ENCODE results near the gene FBXO2. TPM values are rescaled to one million over a fixed set of nuclear protein-coding genes. Genes with fewer than 3 reads are reported as not detected.
"Not testable (repeated sequence)": the region's sequence is repeated elsewhere in the genome, so short reads cannot be mapped to it uniquely, and the experiment has no call there.

The FBXO2 gene
- total RNA-seq, 1 donor from 2014 or later, result 15.0 TPM

GRCh38 chr1:11653101-11653860 is 948 bp downstream of the FBXO2 start:
- no peak for DNase-seq (ENCODE audit: low spot score)

DNA sequence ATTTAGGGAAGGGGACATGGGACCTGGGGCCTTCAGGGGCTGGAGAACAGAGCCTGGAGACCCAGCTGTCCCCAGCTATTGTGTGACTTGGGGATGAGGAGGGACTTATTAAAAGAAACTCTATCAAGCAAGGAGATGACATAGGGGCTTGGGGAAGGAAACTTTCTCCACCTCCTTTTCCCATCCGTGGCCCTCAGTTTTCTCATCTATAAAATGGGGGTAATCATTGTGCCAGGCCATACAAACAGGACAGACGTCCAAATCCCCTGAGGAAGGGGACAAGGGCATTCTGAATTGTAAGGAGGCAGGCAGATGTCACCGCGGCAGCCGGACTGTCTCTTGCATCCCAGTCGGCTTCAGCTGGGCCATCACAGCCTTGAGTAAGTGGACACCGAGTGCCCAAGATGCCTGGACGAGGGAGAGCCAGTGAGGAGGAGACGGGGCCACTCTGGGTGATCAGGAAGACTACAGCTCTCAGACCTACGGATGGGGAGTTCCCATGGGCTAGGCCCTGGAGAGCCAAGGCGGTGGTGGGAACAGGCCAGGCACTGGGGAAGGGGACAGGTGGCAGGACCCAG is 1.9 kb downstream of the FBXO2 start:
- no peak for DNase-seq (ENCODE audit: low spot score)
- ATAC-seq, result no peak

More at GRCh38 chr1:11653101-11653860, 948 bp downstream of the FBXO2 start:
- ATAC-seq, result no peak

GRCh38 chr1:11651017-11651416 is 3.2 kb downstream of the FBXO2 start:
- ATAC-seq (no peak), DNase-seq (ENCODE audit: low spot score) (no peak)

DNA sequence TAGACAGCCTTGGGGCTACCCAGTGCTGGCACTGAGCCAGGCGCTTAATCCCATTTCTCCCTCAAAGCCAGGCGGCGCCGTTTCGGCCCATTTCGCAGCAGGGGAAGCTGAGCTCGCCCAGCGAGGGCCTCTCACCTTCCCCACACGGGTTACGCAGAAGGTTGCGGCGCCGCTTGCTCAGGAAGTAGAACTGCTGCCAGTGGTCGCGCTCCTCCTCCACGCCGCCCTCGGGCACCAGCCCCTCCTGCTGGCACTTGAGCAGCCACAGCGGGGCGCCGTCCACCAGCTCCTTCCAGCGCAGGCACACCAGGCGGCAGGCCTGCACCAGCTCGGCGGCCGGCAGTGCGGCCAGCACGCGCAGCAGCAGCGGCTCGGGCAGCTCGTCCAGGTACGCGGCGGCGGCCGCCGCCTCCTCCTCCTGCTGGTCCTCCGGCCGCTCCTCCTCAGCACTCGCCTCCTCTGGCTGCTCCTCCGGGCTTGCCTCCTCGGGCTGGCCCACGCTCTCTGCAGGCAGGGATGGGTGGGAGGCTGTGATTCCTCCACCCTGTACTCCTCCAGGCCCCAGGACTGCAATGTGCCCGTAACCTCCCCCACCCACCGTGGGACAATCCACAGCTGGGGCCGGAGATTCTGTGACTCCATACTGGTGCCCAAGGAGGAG is 3.8 kb downstream of the FBXO2 start:
- DNase-seq (ENCODE audit: low spot score), result peak; percentile 93
- peak; percentile 77 for ATAC-seq

- DNase-seq (ENCODE audit: low spot score), result peak; percentile 89
- peak; percentile 63 for ATAC-seq
Measured at GRCh38 chr1:11649624-11650330, 4.5 kb downstream of the FBXO2 start.

DNA sequence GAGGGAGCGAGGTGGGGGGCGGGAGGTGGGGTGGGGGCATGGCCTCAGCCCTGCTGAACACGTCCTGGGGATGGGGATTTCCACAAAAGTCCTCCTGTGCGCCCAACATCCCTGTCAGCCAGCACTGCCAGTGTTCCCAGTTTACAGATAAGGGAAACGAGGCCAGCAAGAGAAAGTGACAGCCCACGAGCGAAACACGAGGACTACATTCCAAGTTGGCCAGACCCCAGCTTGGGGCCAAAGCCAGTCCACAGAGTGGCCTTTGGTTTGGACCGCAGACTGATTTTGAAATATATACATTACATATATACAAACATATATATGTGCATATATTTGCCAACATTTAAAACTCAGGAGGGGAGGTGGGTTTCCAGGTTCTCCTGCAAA is 5.0 kb downstream of the FBXO2 start:
- DNase-seq (ENCODE audit: low spot score), result peak; percentile 85

DNA sequence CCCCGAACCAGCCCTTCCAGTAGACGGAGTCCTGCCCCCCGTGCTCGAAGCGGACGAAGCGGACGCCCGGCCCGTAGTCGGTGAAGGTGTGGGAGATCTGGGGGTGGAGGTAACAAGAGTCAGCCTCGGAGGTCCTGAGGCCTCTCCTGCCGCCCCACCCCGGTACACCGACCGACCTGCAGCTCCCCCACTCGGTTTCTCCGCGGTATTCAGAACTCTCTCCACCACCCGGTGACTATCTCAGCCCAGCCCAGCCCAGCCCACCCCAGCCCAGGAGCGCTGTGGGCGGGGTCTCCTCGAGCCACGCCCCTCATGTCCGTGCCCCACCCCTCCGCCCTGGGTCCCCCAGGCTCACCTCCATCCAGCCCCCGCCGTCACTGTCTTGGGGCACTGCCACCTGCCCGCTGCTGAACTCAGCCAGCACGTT is 5.5 kb downstream of the FBXO2 start:
- peak; percentile 71 for ATAC-seq
- peak; percentile 86 for DNase-seq (ENCODE audit: low spot score)

More for the DNA sequence above, 5.0 kb downstream of the FBXO2 start:
- peak; percentile 41 for ATAC-seq

GRCh38 chr1:11648039-11648438 is 6.2 kb downstream of the FBXO2 start:
- no peak for ATAC-seq

GRCh38 chr1:11647333-11647732 is 6.9 kb downstream of the FBXO2 start:
- ATAC-seq, result no peak
- no peak for DNase-seq (ENCODE audit: low spot score)

More at GRCh38 chr1:11648039-11648438, 6.2 kb downstream of the FBXO2 start:
- no peak for DNase-seq (ENCODE audit: low spot score)

- DNase-seq (ENCODE audit: low spot score) (no peak), ATAC-seq (no peak)
Measured at GRCh38 chr1:11646317-11646716, 7.9 kb downstream of the FBXO2 start.

DNA sequence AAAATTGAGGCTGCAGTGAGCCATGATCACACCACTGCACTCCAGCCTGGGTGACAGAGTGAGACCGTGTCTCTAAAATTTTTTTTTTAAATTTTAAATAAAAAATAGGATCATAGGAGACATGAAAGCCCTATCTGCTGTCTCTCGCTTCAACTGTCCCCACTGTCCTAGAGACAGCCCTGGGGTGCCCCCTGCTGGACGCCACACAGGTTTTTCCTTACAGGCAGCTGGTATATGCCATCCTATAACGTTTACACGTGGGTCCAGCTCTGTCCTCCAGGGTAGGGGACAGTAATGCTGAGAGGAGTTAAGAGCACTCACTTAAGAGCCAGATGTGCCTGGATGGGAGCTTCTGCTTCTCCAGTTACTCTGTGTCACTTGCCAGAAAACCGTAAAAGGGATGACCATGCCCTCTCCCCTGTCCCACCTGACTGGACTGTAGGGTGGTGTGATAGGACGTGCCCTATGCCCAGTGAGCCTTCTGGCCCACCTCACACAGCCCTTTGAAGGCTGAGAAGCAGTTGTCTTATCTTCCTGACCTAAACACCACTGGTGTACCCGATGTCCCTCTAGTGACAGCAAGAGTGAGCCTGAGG is 8.5 kb downstream of the FBXO2 start:
- ATAC-seq (no peak), DNase-seq (ENCODE audit: low spot score) (peak; percentile 72)

DNA sequence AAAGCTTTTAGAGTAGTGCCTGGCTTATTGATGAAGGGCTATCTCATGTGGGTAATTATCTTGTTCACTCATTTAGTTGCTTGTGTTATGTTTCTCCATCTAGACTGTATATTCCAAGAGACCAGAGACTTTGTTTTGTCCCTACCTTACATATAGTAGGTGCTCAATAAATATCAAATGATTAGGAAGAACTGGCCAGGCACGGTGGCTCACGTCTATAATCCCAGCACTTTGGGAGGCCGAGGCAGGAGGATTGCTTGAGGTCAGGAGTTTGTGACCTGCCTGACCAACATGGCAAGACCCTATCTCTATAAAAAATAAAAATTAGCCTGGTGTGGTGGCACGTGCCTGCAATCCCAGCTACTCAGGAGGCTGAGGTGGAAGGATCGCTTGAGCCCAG is 9.0 kb downstream of the FBXO2 start:
- ATAC-seq (no peak), DNase-seq (ENCODE audit: low spot score) (no peak)

DNA sequence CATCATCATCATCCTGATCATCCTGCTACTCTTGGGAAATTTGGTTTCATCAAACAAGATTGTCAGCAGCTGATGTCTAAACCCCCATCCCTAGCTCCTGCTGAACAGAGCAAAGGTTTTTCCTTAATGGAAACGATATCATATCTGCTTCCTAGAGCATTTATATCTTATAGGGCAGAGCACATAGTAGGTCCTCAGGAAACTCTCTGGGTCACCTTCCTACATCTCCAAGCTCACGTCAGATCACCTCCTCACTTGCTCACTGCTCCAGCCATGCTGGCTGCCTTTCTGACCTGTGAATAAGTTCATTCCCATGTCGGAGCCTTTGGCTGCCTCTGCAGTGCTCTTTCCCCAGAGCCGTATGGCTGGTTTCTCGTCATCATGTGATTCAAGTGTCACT is 10.4 kb downstream of the FBXO2 start:
- DNase-seq (ENCODE audit: low spot score) (no peak), ATAC-seq (no peak)

- peak; percentile 86 for ATAC-seq
- not testable (repeated sequence) for DNase-seq (ENCODE audit: low spot score)
Measured at GRCh38 chr1:11642418-11643017, 11.7 kb downstream of the FBXO2 start.

DNA sequence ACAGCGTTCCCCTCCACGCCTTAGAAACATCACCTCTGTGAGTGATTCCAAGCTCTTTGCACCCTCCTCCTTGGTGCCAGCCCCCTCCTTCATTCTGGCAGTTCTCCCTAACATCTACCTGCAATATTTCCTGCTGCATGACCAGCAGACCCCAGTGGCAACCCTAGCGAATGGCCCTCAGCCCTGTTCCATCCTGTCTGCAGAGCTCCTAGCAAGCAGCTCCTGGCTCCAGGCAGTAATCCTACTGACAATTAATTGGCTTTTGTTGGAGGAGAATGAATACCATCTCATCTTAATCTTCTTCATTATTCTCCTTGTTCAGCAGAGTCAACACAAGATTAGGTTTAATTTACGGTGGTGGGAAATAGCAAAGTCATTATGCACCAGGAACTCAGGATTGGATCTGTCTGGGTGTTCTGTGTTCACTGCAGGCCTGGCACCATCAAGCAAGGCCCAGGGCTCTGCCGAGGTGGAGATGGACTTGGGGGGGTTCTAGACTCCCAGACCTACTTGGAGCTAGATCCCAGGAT is 12.4 kb downstream of the FBXO2 start:
- ATAC-seq (no peak), DNase-seq (ENCODE audit: low spot score) (no peak)

DNA sequence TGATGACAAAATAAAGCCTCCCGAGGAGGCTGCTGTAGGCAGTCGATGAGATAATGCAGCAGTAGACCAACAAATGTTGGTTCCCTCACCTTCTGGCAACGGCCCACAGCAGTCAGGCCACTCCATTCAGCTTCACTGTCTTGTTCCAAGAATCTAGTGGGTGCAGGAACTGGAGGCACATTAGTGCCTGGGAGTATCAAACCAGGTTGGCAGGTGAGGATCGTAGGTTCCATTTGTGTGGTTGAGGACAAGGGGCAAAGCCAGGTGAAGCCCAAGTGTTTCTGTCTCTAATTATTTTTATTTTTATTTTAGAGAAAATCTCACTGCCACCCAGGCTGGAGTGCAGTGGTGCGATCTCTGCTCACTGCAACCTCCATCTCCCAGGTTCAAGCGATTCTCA is 13.3 kb downstream of the FBXO2 start:
- ATAC-seq (no peak), DNase-seq (ENCODE audit: low spot score) (no peak)

DNA sequence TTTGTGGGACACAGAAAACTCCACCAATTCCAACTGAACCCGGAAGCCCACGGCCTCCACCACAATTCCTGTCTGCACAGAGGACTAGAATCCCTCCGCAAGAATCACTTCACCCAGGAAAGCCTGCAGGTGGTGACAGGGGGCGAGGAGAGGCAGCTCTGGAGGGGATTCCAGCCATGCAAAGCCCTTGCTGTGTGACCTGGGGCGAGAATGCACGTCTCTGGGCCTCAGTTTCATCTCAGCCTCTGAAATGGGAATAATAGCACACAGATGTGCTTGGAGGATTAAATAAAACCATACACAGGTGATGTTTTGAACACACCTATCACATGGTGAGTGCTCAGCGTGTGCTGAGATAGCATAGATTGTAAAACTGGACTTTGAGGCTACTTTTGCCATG is 14.1 kb downstream of the FBXO2 start:
- DNase-seq (ENCODE audit: low spot score) (no peak), ATAC-seq (no peak)

DNA sequence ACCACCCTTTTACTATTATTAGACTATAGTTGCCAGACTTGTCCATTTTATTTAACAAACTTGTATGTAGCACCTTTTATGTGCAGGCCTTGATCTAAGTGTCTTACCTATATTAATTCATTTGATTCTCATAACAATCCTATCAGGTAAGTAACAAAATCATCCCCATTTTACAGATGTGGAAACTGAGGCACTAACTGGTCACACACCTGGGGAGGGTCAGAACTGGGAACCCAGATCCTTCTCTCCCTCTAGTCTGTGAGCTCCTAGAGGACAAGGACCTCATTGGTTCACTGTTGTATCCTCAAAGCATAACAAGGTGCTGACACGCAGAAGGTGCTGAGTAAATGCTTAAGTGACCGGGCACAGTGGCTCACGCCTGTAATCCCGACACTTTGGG is 14.9 kb downstream of the FBXO2 start:
- ATAC-seq (no peak), DNase-seq (ENCODE audit: low spot score) (no peak)

- DNase-seq (ENCODE audit: low spot score), result no peak
- ATAC-seq, result no peak
Measured at GRCh38 chr1:11638121-11638520, 16.1 kb downstream of the FBXO2 start.
